A549 (cell line): ENCODE results near the gene KCNK3. TPM values are rescaled to one million over a fixed set of nuclear protein-coding genes. Genes with fewer than 3 reads are reported as not detected.

Experiments used
- ATAC-seq, 2 experiments: fragments of 200-7000 bp in 1 of 2; fragments of >200 bp in 1 of 2; cut with Nextera tagmentation in 1 of 2; cut with Tn5 transposase in 1 of 2; 3 replicates each; pipeline versions ENCODE4 v1.8.0 to v1.9.1; 2018 to 2020; ENCODE audit warnings: mild to moderate bottlenecking in 1 of 2, moderate library complexity in 1 of 2
- CTCF ChIA-PET: fragments of 300-600 bp; sonication (Branson Sonifier 250); formaldehyde crosslinking; extraction: SDS; loops from one replicate; lab custom pipeline; 2021; ENCODE audit warnings: antibody characterized with exemption, inconsistent platforms; lab: Yijun Ruan, JAX
- POLR2A ChIA-PET: fragments of 350-600 bp; formaldehyde crosslinking; extraction: SDS; loops from one replicate; lab custom pipeline; 2021; ENCODE audit warnings: antibody characterized with exemption, inconsistent platforms; lab: Yijun Ruan, JAX
- DNase-seq, 2 experiments: peaks; one replicate each; pipeline versions ENCODE4 v3.0.0 to v3.0.0-alpha.2; 2011 to 2016; ENCODE audit warnings: low read depth in 1 of 2, low spot score in 1 of 2
- FAIRE-seq: peaks from 2 replicates; lab custom pipeline; 2011; peaks lifted over from hg19 to GRCh38; lab: Jason Lieb, UNC
- H3K27ac ChIP-seq, 2 experiments: fragments of >200 bp; sonication (Bioruptor Twin); formaldehyde crosslinking; 3 replicates each; pipeline ENCODE4 v1.5.1; 2016 to 2017
- H3K4me1 ChIP-seq: fragments of >200 bp; sonication (Bioruptor Twin); formaldehyde crosslinking; 3 replicates; pipeline ENCODE4 v1.6.1; 2016
- H3K4me2 ChIP-seq: fragments of >200 bp; sonication (Bioruptor Twin); formaldehyde crosslinking; 3 replicates; pipeline ENCODE4 v1.6.1; 2016
- H3K4me3 ChIP-seq: fragments of >200 bp; sonication (Bioruptor Twin); formaldehyde crosslinking; 3 replicates; pipeline ENCODE4 v1.5.1; 2016
- H3K9me3 ChIP-seq: fragments of >200 bp; sonication (Bioruptor Twin); formaldehyde crosslinking; 3 replicates; pipeline ENCODE4 v1.6.1; 2016
- GATA3 ChIP-seq: IDR thresholded peaks from 2 replicates; pipeline ENCODE4 v1.6.1; 2012; ENCODE audit warnings: borderline replicate concordance
- HOXA7 ChIP-seq: fragments of 250-450 bp; sonication (Bioruptor Pico); IDR thresholded peaks from 2 replicates; pipeline ENCODE4 v1.5.0; 2020; ENCODE audit warnings: mild to moderate bottlenecking, moderate library complexity
- NFE2L2 ChIP-seq: fragments of 150-350 bp; conservative IDR thresholded peaks from 2 replicates; pipeline ENCODE4 v1.6.1; 2014; ENCODE audit warnings: low read length
- TFCP2L1 ChIP-seq: fragments of 250-450 bp; sonication (Bioruptor Pico); IDR thresholded peaks from 2 replicates; pipeline ENCODE4 v1.5.0; 2021; ENCODE audit warnings: mild to moderate bottlenecking
- ZC3H11A ChIP-seq: fragments of 450-650 bp; IDR thresholded peaks from 2 replicates; pipeline ENCODE4 v1.6.1; 2014; ENCODE audit warnings: antibody characterized with exemption, mild to moderate bottlenecking
- ZFP36 ChIP-seq: fragments of 450-650 bp; IDR thresholded peaks from 2 replicates; pipeline ENCODE4 v1.6.1; 2014; ENCODE audit warnings: borderline replicate concordance; ENCODE audit not compliant: partially characterized antibody
- ZSCAN20 ChIP-seq: fragments of 250-450 bp; sonication (Bioruptor Pico); IDR thresholded peaks from 2 replicates; pipeline ENCODE4 v1.8.0; 2022; ENCODE audit warnings: mild to moderate bottlenecking, moderate library complexity
- WGBS: methylation state at CpG from one replicate; pipeline ENCODE4 v1.1.6; 2017; ENCODE audit errors: missing lambda C conversion rate; 5-methylcytosine and 5-hydroxymethylcytosine counted together
- polyA plus RNA-seq, 4 experiments: library from polyadenylated mRNA; depleted of rRNA in 3 of 4; stranded (reverse); fragments of >200 nt; fragmentation: RNase III in 1 of 4; extraction: RNeasy Plus Mini Kit Qiagen cat#74134 plus additional on column Dnase treatment in 1 of 4; gene quantifications; 2 replicates in 3 of 4; 3 replicates in 1 of 4; pipeline ENCODE4 v1.2.3, GENCODE V29; 2011 to 2017
- TF ChIP-seq, protein P1 (sequence below): fragments of 200-600 bp; sonication (generic); IDR thresholded peaks from 2 replicates; pipeline ENCODE4 v1.6.1; 2016; ENCODE audit warnings: antibody characterized with exemption, mild to moderate bottlenecking, moderate library complexity
- TF ChIP-seq, protein P2 (sequence below): fragments of 250-450 bp; sonication (Bioruptor Pico); IDR thresholded peaks from 2 replicates; pipeline ENCODE4 v1.5.0; 2020; ENCODE audit warnings: low read depth, mild to moderate bottlenecking, moderate library complexity
- TF ChIP-seq, protein P3 (sequence below): IDR thresholded peaks from 2 replicates; pipeline ENCODE4 v1.6.1; 2012; ENCODE audit warnings: low read depth, borderline replicate concordance
- TF ChIP-seq, protein P4 (sequence below): fragments of >200 bp; sonication (Bioruptor Twin); formaldehyde crosslinking; IDR thresholded peaks from 2 replicates; pipeline ENCODE4 v1.6.1; 2016

KCNK3 gene
- polyA plus RNA-seq, 2 of the 4 experiments (the other 2 are of a cell fraction), result 2.4 to 2.8 TPM

- peaks cover 28% of the 10 kb centered on the region for H3K4me1 ChIP-seq
- FAIRE-seq (no peak), DNase-seq (no peak), ATAC-seq (no peak)
- CTCF ChIA-PET, result interaction anchor here (0.6 to 4.2 kb wide), 7 partner anchors 34 to 207 kb away, joined by 3 to 23 read pairs (median 4); no protein-coding TSS in a partner anchor
- no peak overlapping the region for H3K4me3 ChIP-seq
- POLR2A ChIA-PET, result no interaction called here
- WGBS, result 79% methylated on average over 17 of the region's 17 CpGs
- H3K27ac ChIP-seq, result peak overlapping the region in 1 of 2 experiments; percentile 94; a peak in 3 of 6 replicates
- no peaks in the 10 kb centered on the region for H3K9me3 ChIP-seq
- no peak overlapping the region for H3K4me2 ChIP-seq
- TF ChIP-seq, protein P1, sequence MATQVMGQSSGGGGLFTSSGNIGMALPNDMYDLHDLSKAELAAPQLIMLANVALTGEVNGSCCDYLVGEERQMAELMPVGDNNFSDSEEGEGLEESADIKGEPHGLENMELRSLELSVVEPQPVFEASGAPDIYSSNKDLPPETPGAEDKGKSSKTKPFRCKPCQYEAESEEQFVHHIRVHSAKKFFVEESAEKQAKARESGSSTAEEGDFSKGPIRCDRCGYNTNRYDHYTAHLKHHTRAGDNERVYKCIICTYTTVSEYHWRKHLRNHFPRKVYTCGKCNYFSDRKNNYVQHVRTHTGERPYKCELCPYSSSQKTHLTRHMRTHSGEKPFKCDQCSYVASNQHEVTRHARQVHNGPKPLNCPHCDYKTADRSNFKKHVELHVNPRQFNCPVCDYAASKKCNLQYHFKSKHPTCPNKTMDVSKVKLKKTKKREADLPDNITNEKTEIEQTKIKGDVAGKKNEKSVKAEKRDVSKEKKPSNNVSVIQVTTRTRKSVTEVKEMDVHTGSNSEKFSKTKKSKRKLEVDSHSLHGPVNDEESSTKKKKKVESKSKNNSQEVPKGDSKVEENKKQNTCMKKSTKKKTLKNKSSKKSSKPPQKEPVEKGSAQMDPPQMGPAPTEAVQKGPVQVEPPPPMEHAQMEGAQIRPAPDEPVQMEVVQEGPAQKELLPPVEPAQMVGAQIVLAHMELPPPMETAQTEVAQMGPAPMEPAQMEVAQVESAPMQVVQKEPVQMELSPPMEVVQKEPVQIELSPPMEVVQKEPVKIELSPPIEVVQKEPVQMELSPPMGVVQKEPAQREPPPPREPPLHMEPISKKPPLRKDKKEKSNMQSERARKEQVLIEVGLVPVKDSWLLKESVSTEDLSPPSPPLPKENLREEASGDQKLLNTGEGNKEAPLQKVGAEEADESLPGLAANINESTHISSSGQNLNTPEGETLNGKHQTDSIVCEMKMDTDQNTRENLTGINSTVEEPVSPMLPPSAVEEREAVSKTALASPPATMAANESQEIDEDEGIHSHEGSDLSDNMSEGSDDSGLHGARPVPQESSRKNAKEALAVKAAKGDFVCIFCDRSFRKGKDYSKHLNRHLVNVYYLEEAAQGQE, result no peak
- TF ChIP-seq, protein P2, sequence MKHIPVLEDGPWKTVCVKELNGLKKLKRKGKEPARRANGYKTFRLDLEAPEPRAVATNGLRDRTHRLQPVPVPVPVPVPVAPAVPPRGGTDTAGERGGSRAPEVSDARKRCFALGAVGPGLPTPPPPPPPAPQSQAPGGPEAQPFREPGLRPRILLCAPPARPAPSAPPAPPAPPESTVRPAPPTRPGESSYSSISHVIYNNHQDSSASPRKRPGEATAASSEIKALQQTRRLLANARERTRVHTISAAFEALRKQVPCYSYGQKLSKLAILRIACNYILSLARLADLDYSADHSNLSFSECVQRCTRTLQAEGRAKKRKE (CRISPR knock-in tag), result no peak
- TF ChIP-seq, protein P3, sequence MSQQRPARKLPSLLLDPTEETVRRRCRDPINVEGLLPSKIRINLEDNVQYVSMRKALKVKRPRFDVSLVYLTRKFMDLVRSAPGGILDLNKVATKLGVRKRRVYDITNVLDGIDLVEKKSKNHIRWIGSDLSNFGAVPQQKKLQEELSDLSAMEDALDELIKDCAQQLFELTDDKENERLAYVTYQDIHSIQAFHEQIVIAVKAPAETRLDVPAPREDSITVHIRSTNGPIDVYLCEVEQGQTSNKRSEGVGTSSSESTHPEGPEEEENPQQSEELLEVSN, result no peak
- TF ChIP-seq GATA3, result no peak
Measured at GRCh38 chr2:26710743-26711456, 18.4 kb downstream of the KCNK3 start.

- FAIRE-seq (no peak), DNase-seq (no peak), ATAC-seq (peak in 1 of 2 experiments; percentile 27; a peak in 3 of 6 replicates)
- no peak overlapping the region for H3K4me2 ChIP-seq
- H3K4me3 ChIP-seq, result no peak overlapping the region
- H3K9me3 ChIP-seq, result no peaks in the 10 kb centered on the region
- TF ChIP-seq, protein P4, sequence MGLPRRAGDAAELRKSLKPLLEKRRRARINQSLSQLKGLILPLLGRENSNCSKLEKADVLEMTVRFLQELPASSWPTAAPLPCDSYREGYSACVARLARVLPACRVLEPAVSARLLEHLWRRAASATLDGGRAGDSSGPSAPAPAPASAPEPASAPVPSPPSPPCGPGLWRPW, result no peak
- TF ChIP-seq HOXA7 (CRISPR knock-in tag) (no peak), TFCP2L1 (CRISPR knock-in tag) (no peak), ZSCAN20 (no peak), ZFP36 (no peak), ZC3H11A (no peak), NFE2L2 (no peak)
- ChIA-PET CTCF (interaction anchor here (0.6 to 4.2 kb wide), 8 partner anchors 10 to 207 kb away, joined by 3 to 23 read pairs (median 4); no protein-coding TSS in a partner anchor), POLR2A (interaction anchor here (1.0 kb wide), 2 partner anchors 9 to 15 kb away, joined by 3 to 5 read pairs; no protein-coding TSS in a partner anchor)
- H3K27ac ChIP-seq, result peak overlapping the region in 1 of 2 experiments; percentile 94; a peak in 3 of 6 replicates
- WGBS, result 62% methylated on average over 11 of the region's 11 CpGs
- H3K4me1 ChIP-seq, result peaks cover 35% of the 10 kb centered on the region
Measured at GRCh38 chr2:26711457-26712161, 19.1 kb downstream of the KCNK3 start.
